Measurements from ENCODE around the gene RBM6. TPM values are rescaled to one million over a fixed set of nuclear protein-coding genes. Genes with fewer than 3 reads are reported as not detected.

The RBM6 gene
- total and polyA plus RNA-seq, 2 experiments from 2014 or later = 66.6 to 97.6 TPM

- TF ChIP-seq CTCF (conservative IDR thresholded peaks at IDR 0.05; ENCODE audit: low read depth in 2 of 2) = no peak
Measured at GRCh38 chr3:49937090-49937489, 2.9 kb upstream of the RBM6 start (continued).

GRCh38 chr3:49940667-49941249 is 808 bp downstream of the RBM6 start:
- peak overlapping the region; percentile 94 for H3K27ac Mint-ChIP-seq
- peak; percentile 15; the same call in 1 of the 3 replicates for ATAC-seq
- Histone ChIP-seq H3K27ac (ENCODE audit: low read depth) (peak overlapping the region; percentile 87; the same call in 1 of the 2 replicates), H3K27me3 (ENCODE audit: insufficient read depth) (no peaks in the 10 kb centered on the region), H4K20me1 (replicated peaks; ENCODE audit: insufficient read depth) (peaks cover 34% of the 10 kb centered on the region), H2AFZ (peak overlapping the region; percentile 84), H3K9me2 (ENCODE audit: insufficient read depth) (no peaks in the 10 kb centered on the region), H3K4me3 (peak overlapping the region; percentile 97), H3K4me1 (ENCODE audit: insufficient read depth) (no peaks in the 10 kb centered on the region), H3K79me2 (replicated peaks; ENCODE audit: insufficient read depth) (peaks cover 54% of the 10 kb centered on the region), H3F3A (replicated peaks; ENCODE audit: low read depth) (no peaks in the 10 kb centered on the region; the same call in 1 of the 2 replicates), H3K36me3 (ENCODE audit: insufficient read depth) (peaks cover 3% of the 10 kb centered on the region; the same call in 1 of the 2 replicates), H3K4me2 (peak overlapping the region; percentile 85)
- no peak for TF ChIP-seq POLR2AphosphoS5 (IDR thresholded peaks at IDR 0.05; ENCODE audit: low read depth)
- TF ChIP-seq JUNB (IDR thresholded peaks at IDR 0.05; ENCODE audit: unreplicated experiment) = no peak
- no peak for TF ChIP-seq ZNF331 (CRISPR knock-in tag; IDR thresholded peaks at IDR 0.05; ENCODE audit: low read depth)
- TF ChIP-seq EZH2phosphoT487 (IDR thresholded peaks at IDR 0.05; ENCODE audit: unreplicated experiment) = no peak
- no peak for TF ChIP-seq CTCF (conservative IDR thresholded peaks at IDR 0.05; ENCODE audit: low read depth in 2 of 2)
- no peak for TF ChIP-seq ZNF114 (CRISPR knock-in tag; IDR thresholded peaks at IDR 0.05)
- TF ChIP-seq NANOG (IDR thresholded peaks at IDR 0.05; ENCODE audit: borderline replicate concordance) = no peak
- no peak for TF ChIP-seq CREB1 (CRISPR knock-in tag; IDR thresholded peaks at IDR 0.05; ENCODE audit: low read depth)
- H3K4me1 Mint-ChIP-seq = no peaks in the 10 kb centered on the region
- peaks cover 12% of the 10 kb centered on the region for H3K27me3 Mint-ChIP-seq (ENCODE audit: insufficient read depth, low read depth, poor library complexity)
- H3K4me3 Mint-ChIP-seq = peak overlapping the region; percentile 98
- H3K36me3 Mint-ChIP-seq (ENCODE audit: low read depth) = peaks cover 13% of the 10 kb centered on the region; the same call in 2 of the 3 replicates
- no peak for DNase-seq (ENCODE audit: low spot score)
- no peaks in the 10 kb centered on the region for H3K9me3 Mint-ChIP-seq

GRCh38 chr3:49942651-49943050 is 2.7 kb downstream of the RBM6 start:
- no peak overlapping the region for H2AFZ ChIP-seq
- no peak overlapping the region for H3K4me2 ChIP-seq
- TF ChIP-seq ZNF331 (CRISPR knock-in tag; IDR thresholded peaks at IDR 0.05; ENCODE audit: low read depth) (no peak), CREB1 (CRISPR knock-in tag; IDR thresholded peaks at IDR 0.05; ENCODE audit: low read depth) (no peak), ZNF462 (CRISPR knock-in tag; IDR thresholded peaks at IDR 0.05) (no peak), ZNF114 (CRISPR knock-in tag; IDR thresholded peaks at IDR 0.05) (no peak)

More at GRCh38 chr3:49942651-49943050, 2.7 kb downstream of the RBM6 start:
- Histone ChIP-seq H3K4me1 (ENCODE audit: insufficient read depth) (no peaks in the 10 kb centered on the region), H3K36me3 (ENCODE audit: insufficient read depth) (peaks cover 3% of the 10 kb centered on the region; the same call in 1 of the 2 replicates), H3K27ac (ENCODE audit: low read depth) (no peak overlapping the region), H3K4me3 (no peak overlapping the region), H3K9me2 (ENCODE audit: insufficient read depth) (no peaks in the 10 kb centered on the region), H3F3A (replicated peaks; ENCODE audit: low read depth) (peaks cover 4% of the 10 kb centered on the region; the same call in 1 of the 2 replicates), H3K79me2 (replicated peaks; ENCODE audit: insufficient read depth) (peaks cover 73% of the 10 kb centered on the region), H4K20me1 (replicated peaks; ENCODE audit: insufficient read depth) (peaks cover 42% of the 10 kb centered on the region), H3K27me3 (ENCODE audit: insufficient read depth) (no peaks in the 10 kb centered on the region)
- H3K36me3 Mint-ChIP-seq (ENCODE audit: low read depth) = peaks cover 22% of the 10 kb centered on the region
- ATAC-seq = no peak
- no peak for DNase-seq (ENCODE audit: low spot score)
- H3K4me1 Mint-ChIP-seq = no peaks in the 10 kb centered on the region
- no peak overlapping the region for H3K27ac Mint-ChIP-seq
- no peak overlapping the region for H3K4me3 Mint-ChIP-seq
- H3K9me3 Mint-ChIP-seq = no peaks in the 10 kb centered on the region
- peaks cover 14% of the 10 kb centered on the region for H3K27me3 Mint-ChIP-seq (ENCODE audit: insufficient read depth, low read depth, poor library complexity)

Data from GM23338 (cell line).